Upper lobe of right lung (tissue), 1 donor: ENCODE measurements around the gene LCN6. TPM values are rescaled to one million over a fixed set of nuclear protein-coding genes. Genes with fewer than 3 reads are reported as not detected.
A peak's percentile ranks its signal among the peaks of the same experiment; 100 is the strongest.
"Not testable (repeated sequence)": the region's sequence is repeated elsewhere in the genome, so short reads cannot be mapped to it uniquely, and the experiment has no call there.

ENCODE experiments used
- ATAC-seq: fragments of 200-7000 bp; cut with Tn5 transposase; one replicate; pipeline ENCODE4 v1.9.1; 2020; ENCODE audit warnings: mild to moderate bottlenecking, moderate library complexity
- DNase-seq: peaks from one replicate; pipeline ENCODE4 v3.0.0-alpha.2; 2020
- H3K27ac ChIP-seq: fragments of 200-600 bp; one replicate; pipeline ENCODE4 v1.8.0; 2022
- H3K27me3 ChIP-seq: fragments of 200-600 bp; one replicate; pipeline ENCODE4 v1.8.0; 2022; ENCODE audit warnings: mild to moderate bottlenecking
- H3K36me3 ChIP-seq: fragments of 200-600 bp; one replicate; pipeline ENCODE4 v1.8.0; 2022
- H3K4me1 ChIP-seq: fragments of 200-600 bp; one replicate; pipeline ENCODE4 v1.8.0; 2022
- H3K4me3 ChIP-seq: fragments of 200-600 bp; one replicate; pipeline ENCODE4 v1.8.0; 2022; ENCODE audit warnings: mild to moderate bottlenecking
- H3K9me3 ChIP-seq: fragments of 200-600 bp; one replicate; pipeline ENCODE4 v1.8.0; 2022
- CTCF ChIP-seq: fragments of 200-600 bp; IDR thresholded peaks from one replicate; pipeline ENCODE4 v1.8.0; 2022; ENCODE audit warnings: antibody characterized with exemption
- intact Hi-C: fragments of 100-400 bp; cut with DNase I; formaldehyde crosslinking; loops from one replicate; pipeline ENCODE4 v1.11.0; 2022
- total RNA-seq: library from RNA; stranded (reverse); fragmentation: NEBNext Ultra II Directional; extraction: Animal tissue kit (Norgen Biotek cat#: 25700); gene quantifications from one replicate; pipeline ENCODE4 v1.2.1, GENCODE V29; 2021
- donor health status: DM: no; HTN: yes; CAD: no; lungs with severe emphysema.

Gene LCN6
- total RNA-seq, 1 donor from 2014 or later: 21.5 TPM

- intact Hi-C loops, H3K27ac ChIP-seq, H3K4me3 ChIP-seq, ATAC-seq, H3K27me3 ChIP-seq, H3K36me3 ChIP-seq, H3K9me3 ChIP-seq, H3K4me1 ChIP-seq: not testable (repeated sequence)
- TF ChIP-seq CTCF: peak; percentile 37
- DNase-seq: peak; percentile 72
Measured at GRCh38 chr9:136766410-136767120, 18.2 kb upstream of the LCN6 start.

GRCh38 chr9:136765745-136766409, 17.6 kb upstream of the LCN6 start:
- H3K27me3 ChIP-seq, H3K9me3 ChIP-seq, H3K36me3 ChIP-seq, ATAC-seq, H3K4me3 ChIP-seq, intact Hi-C loops, H3K27ac ChIP-seq, H3K4me1 ChIP-seq: not testable (repeated sequence)
- DNase-seq: peak; percentile 47

GRCh38 chr9:136765041-136765440, 16.7 kb upstream of the LCN6 start:
- ATAC-seq: no peak
- TF ChIP-seq CTCF: no peak
- Histone ChIP-seq H3K4me1 (no peaks in the 10 kb centered on the region), H3K9me3 (no peaks in the 10 kb centered on the region), H3K27me3 (no peaks in the 10 kb centered on the region), H3K27ac (no peak overlapping the region), H3K4me3 (no peak overlapping the region), H3K36me3 (no peaks in the 10 kb centered on the region)
- peak; percentile 64 for DNase-seq
- intact Hi-C loops: no loop called here

- ATAC-seq (no peak), DNase-seq (peak; percentile 60)
- Histone ChIP-seq H3K4me1 (no peaks in the 10 kb centered on the region), H3K9me3 (no peaks in the 10 kb centered on the region), H3K27ac (no peak within 1 kb of the TSS), H3K4me3 (no peak within 1 kb of the TSS), H3K27me3 (no peaks in the 10 kb centered on the region), H3K36me3 (no peaks in the 10 kb centered on the region)
- intact Hi-C loops: no loop called here
- no peak for TF ChIP-seq CTCF
Measured at GRCh38 chr9:136764301-136764891, 16.1 kb upstream of the LCN6 start, which contains the start of gene LCN15. LCN15 (minus strand) TSS chr9:136764518; CDS start chr9:136764488, 30 bp downstream.

GRCh38 chr9:136763649-136764035, 15.3 kb upstream of the LCN6 start:
- Histone ChIP-seq H3K4me1 (no peaks in the 10 kb centered on the region), H3K9me3 (no peaks in the 10 kb centered on the region), H3K4me3 (no peak overlapping the region), H3K27ac (no peak overlapping the region), H3K27me3 (no peaks in the 10 kb centered on the region), H3K36me3 (no peaks in the 10 kb centered on the region)
- DNase-seq (peak; percentile 64), ATAC-seq (no peak)
- intact Hi-C loops: no loop called here
- TF ChIP-seq CTCF: no peak
